ENCODE results near the gene SYNE1. TPM values are rescaled to one million over a fixed set of nuclear protein-coding genes. Genes with fewer than 3 reads are reported as not detected.
"Not testable (repeated sequence)": the region's sequence is repeated elsewhere in the genome, so short reads cannot be mapped to it uniquely, and the experiment has no call there.

The SYNE1 gene
- total RNA-seq, 1 donor: 101 TPM

GRCh38 chr6:152085451-152085921 is 551.7 kb downstream of the SYNE1 start:
- H3K4me3 ChIP-seq (ENCODE audit: low read depth, low read length): no peak overlapping the region
- DNase-seq (ENCODE audit: low read depth): peak; percentile 27
- TF ChIP-seq CTCF (IDR thresholded peaks at IDR 0.05; ENCODE audit: insufficient read depth, low read depth, low read length): no peak

- no peak for TF ChIP-seq CTCF (IDR thresholded peaks at IDR 0.05; ENCODE audit: insufficient read depth, low read depth, low read length)
- no peak for DNase-seq (ENCODE audit: low read depth)
These were observed 558.4 kb downstream of the SYNE1 start for GRCh38 chr6:152078804-152079203.

DNA sequence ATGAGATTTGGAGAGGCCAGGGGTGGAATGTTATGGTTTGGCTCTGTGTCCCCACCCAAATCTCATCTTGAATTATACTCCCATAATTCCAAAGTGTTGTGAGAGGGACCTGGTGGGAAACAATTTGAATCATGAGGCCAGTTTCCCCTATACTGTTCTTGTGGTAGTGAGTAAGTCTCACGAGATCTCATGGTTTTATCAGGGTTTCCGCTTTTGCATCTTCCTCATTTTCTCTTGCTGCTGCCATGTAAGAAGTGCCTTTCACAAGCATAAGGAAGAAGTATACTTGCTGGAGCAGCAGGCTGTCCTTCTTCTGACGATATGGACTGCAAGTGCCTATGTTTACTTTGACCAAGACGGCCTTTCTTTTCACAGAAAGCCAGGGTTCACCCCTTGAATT is 559.2 kb downstream of the SYNE1 start:
- no peak for TF ChIP-seq CTCF (IDR thresholded peaks at IDR 0.05; ENCODE audit: insufficient read depth, low read depth, low read length)

More at GRCh38 chr6:152078804-152079203, 558.4 kb downstream of the SYNE1 start:
- no peak overlapping the region for H3K4me3 ChIP-seq (ENCODE audit: low read depth, low read length)

DNA sequence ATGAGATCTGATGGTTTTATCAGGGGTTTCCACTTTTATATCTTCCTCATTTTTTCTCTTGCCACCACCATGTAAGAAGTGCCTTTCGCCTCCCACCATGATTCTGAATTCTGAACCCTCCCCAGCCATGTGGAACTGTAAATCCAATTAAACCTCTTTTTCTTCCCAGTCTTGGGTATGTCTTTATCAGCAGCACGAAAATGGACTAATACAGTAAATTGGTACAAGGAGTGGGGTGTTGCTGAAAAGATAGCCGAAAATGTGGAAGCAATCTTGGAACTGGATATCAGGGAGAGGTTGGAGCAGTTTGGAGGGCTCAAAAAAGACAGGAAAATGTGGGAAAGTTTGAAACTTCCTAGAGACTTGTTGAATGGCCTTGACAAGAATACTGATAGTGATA is 560.9 kb downstream of the SYNE1 start:
- H3K4me3 ChIP-seq (ENCODE audit: low read depth, low read length); DNase-seq (ENCODE audit: low read depth): not testable (repeated sequence)

More for the DNA sequence above, 559.2 kb downstream of the SYNE1 start:
- H3K4me3 ChIP-seq (ENCODE audit: low read depth, low read length): no peak overlapping the region
- DNase-seq (ENCODE audit: low read depth): no peak

- TF ChIP-seq CTCF (IDR thresholded peaks at IDR 0.05; ENCODE audit: insufficient read depth, low read depth, low read length): no peak
- H3K4me3 ChIP-seq (ENCODE audit: low read depth, low read length): no peak overlapping the region
- no peak for DNase-seq (ENCODE audit: low read depth)
These were observed 565.3 kb downstream of the SYNE1 start for GRCh38 chr6:152071843-152072242.

Small RNA genes within 50 kb of the gene (small RNA-seq; reads per million reads assigned to genes)
- gene RNA5SP223: not detected

Other genes starting within 250 kb of the SYNE1 start
- under 0.01 TPM in 2 replicates for gene MYCT1, start 60.5 kb upstream of the SYNE1 start, total RNA-seq
- not detected in 2 replicates for gene VIP, start 113.4 kb upstream of the SYNE1 start, total RNA-seq

Measured in fibroblast of villous mesenchyme (primary cell).